H9 (cell line): Measurements from ENCODE around the gene PITPNM1. TPM values are rescaled to one million over a fixed set of nuclear protein-coding genes. Genes with fewer than 3 reads are reported as not detected.

ENCODE experiments used
- DNase-seq: peaks from one replicate; pipeline ENCODE4 v3.0.0-alpha.2; 2017
- H2AFZ ChIP-seq: one replicate; pipeline ENCODE4 v1.6.1; 2013; ENCODE audit warnings: mild to moderate bottlenecking, low read length, control low read depth, moderate library complexity
- H2AK5ac ChIP-seq: 2 replicates; pipeline ENCODE4 v1.6.1; 2013; ENCODE audit warnings: low read length, control low read depth, mixed read lengths; ENCODE audit not compliant: insufficient read length
- H2BK120ac ChIP-seq: one replicate; pipeline ENCODE4 v1.6.1; 2013; ENCODE audit warnings: low read depth, mild to moderate bottlenecking, low read length, control low read depth, inconsistent platforms; ENCODE audit not compliant: poor library complexity, severe bottlenecking
- H2BK12ac ChIP-seq: 2 replicates; pipeline ENCODE4 v1.6.1; 2013; ENCODE audit warnings: low read length, control low read depth, mixed read lengths, low read depth; ENCODE audit not compliant: insufficient read length
- H2BK15ac ChIP-seq: 2 replicates; pipeline ENCODE4 v1.6.1; 2013; ENCODE audit warnings: low read depth, low read length, control low read depth
- H2BK20ac ChIP-seq: one replicate; pipeline ENCODE4 v1.6.1; 2013; ENCODE audit warnings: low read depth, mild to moderate bottlenecking, low read length, control low read depth, inconsistent platforms; ENCODE audit not compliant: poor library complexity, severe bottlenecking
- H2BK5ac ChIP-seq: 2 replicates; pipeline ENCODE4 v1.6.1; 2013; ENCODE audit warnings: low read length, control low read depth, mixed read lengths; ENCODE audit not compliant: insufficient read length
- H3K14ac ChIP-seq: 2 replicates; pipeline ENCODE4 v1.6.1; 2013; ENCODE audit warnings: low read length, control low read depth; ENCODE audit not compliant: insufficient read depth
- H3K18ac ChIP-seq: 2 replicates; pipeline ENCODE4 v1.6.1; 2013; ENCODE audit warnings: low read depth, mild to moderate bottlenecking, mixed read lengths, low read length, control low read depth; ENCODE audit not compliant: insufficient read length
- H3K23ac ChIP-seq: 2 replicates; pipeline ENCODE4 v1.6.1; 2013; ENCODE audit warnings: low read length, control low read depth, mixed read lengths, low read depth; ENCODE audit not compliant: insufficient read length
- H3K23me2 ChIP-seq: 2 replicates; pipeline ENCODE4 v1.6.1; 2013; ENCODE audit warnings: low read depth, mild to moderate bottlenecking, mixed read lengths, low read length, control low read depth; ENCODE audit not compliant: insufficient read length, poor library complexity, severe bottlenecking
- H3K27ac ChIP-seq: 2 replicates; pipeline ENCODE4 v1.5.1; 2013; ENCODE audit warnings: low read length, control low read depth, mixed read lengths, low read depth; ENCODE audit not compliant: insufficient read length
- H3K27me3 ChIP-seq: 2 replicates; pipeline ENCODE4 v1.6.1; 2013; ENCODE audit warnings: low read length, control low read depth, inconsistent platforms; ENCODE audit not compliant: insufficient read depth
- H3K4ac ChIP-seq: 2 replicates; pipeline ENCODE4 v1.6.1; 2013; ENCODE audit warnings: low read depth, mild to moderate bottlenecking, control low read depth, inconsistent platforms, low read length, moderate library complexity
- H3K4me1 ChIP-seq: 2 replicates; pipeline ENCODE4 v1.6.1; 2013; ENCODE audit warnings: low read length, control low read depth, inconsistent platforms; ENCODE audit not compliant: insufficient read depth
- H3K4me2 ChIP-seq: 2 replicates; pipeline ENCODE4 v1.6.1; 2013; ENCODE audit warnings: low read length, control low read depth, mixed read lengths; ENCODE audit not compliant: insufficient read length, insufficient read depth
- H3K56ac ChIP-seq: 2 replicates; pipeline ENCODE4 v1.6.1; 2013; ENCODE audit warnings: low read depth, mild to moderate bottlenecking, mixed read lengths, low read length, control low read depth; ENCODE audit not compliant: insufficient read length
- H3K79me1 ChIP-seq: 2 replicates; pipeline ENCODE4 v1.6.1; 2013; ENCODE audit warnings: low read depth, mild to moderate bottlenecking, moderate library complexity, low read length, control low read depth, inconsistent platforms; ENCODE audit not compliant: insufficient read depth, poor library complexity, severe bottlenecking
- H3K79me2 ChIP-seq: 2 replicates; pipeline ENCODE4 v1.6.1; 2013; ENCODE audit warnings: low read length, control low read depth, inconsistent platforms; ENCODE audit not compliant: insufficient read depth
- H3K9ac ChIP-seq: 2 replicates; pipeline ENCODE4 v1.6.1; 2013; ENCODE audit warnings: low read length, control low read depth, mixed read lengths; ENCODE audit not compliant: insufficient read length; ENCODE audit errors: extremely low read depth
- H3K9me3 ChIP-seq: one replicate; pipeline ENCODE4 v1.6.1; 2013; ENCODE audit warnings: low read depth, low read length, inconsistent platforms; ENCODE audit not compliant: control insufficient read depth
- H3T11ph ChIP-seq: one replicate; pipeline ENCODE4 v1.6.1; 2013; ENCODE audit warnings: mild to moderate bottlenecking, low read length, control low read depth, inconsistent platforms
- H4K20me1 ChIP-seq: one replicate; pipeline ENCODE4 v1.6.1; 2013; ENCODE audit not compliant: control insufficient read depth, insufficient read length, insufficient read depth
- H4K5ac ChIP-seq: 2 replicates; pipeline ENCODE4 v1.6.1; 2013; ENCODE audit warnings: low read depth, mild to moderate bottlenecking, mixed read lengths, low read length, control low read depth; ENCODE audit not compliant: insufficient read length
- H4K8ac ChIP-seq: replicated peaks from 2 replicates; pipeline ENCODE4 v1.6.1; 2013; ENCODE audit warnings: low read length, control low read depth, mixed read lengths, low read depth; ENCODE audit not compliant: insufficient read length
- H4K91ac ChIP-seq: 2 replicates; pipeline ENCODE4 v1.6.1; 2013; ENCODE audit warnings: low read depth, mild to moderate bottlenecking, moderate library complexity, mixed read lengths, low read length, control low read depth; ENCODE audit not compliant: insufficient read length
- H3K27ac Mint-ChIP-seq, 3 experiments: 2 replicates in 2 of 3; 3 replicates in 1 of 3; pipeline ENCODE4 v1.8.0; 2020 to 2021; ENCODE audit warnings: mixed read lengths in 3 of 3, mild to moderate bottlenecking in 1 of 3, moderate library complexity in 1 of 3
- H3K27me3 Mint-ChIP-seq: 2 replicates; pipeline ENCODE4 v1.8.0; 2021; ENCODE audit warnings: low read depth, mild to moderate bottlenecking, moderate library complexity, mixed read lengths
- H3K36me3 Mint-ChIP-seq, 3 experiments: 2 replicates in 2 of 3; 3 replicates in 1 of 3; pipeline ENCODE4 v1.8.0; 2020 to 2021; ENCODE audit warnings: low read depth in 3 of 3, mixed read lengths in 3 of 3; ENCODE audit not compliant: insufficient read depth in 1 of 3
- H3K4me1 Mint-ChIP-seq, 2 experiments: 2 replicates each; pipeline ENCODE4 v1.8.0; 2020; ENCODE audit warnings: mixed read lengths in 2 of 2
- H3K4me3 Mint-ChIP-seq, 2 experiments: 2 replicates in 1 of 2; 3 replicates in 1 of 2; pipeline ENCODE4 v1.8.0; 2020 to 2021; ENCODE audit warnings: mild to moderate bottlenecking in 2 of 2, mixed read lengths in 2 of 2, moderate library complexity in 1 of 2
- H3K9me3 Mint-ChIP-seq, 2 experiments: 2 replicates in 1 of 2; 3 replicates in 1 of 2; pipeline ENCODE4 v1.8.0; 2020; ENCODE audit warnings: mild to moderate bottlenecking in 2 of 2, mixed read lengths in 2 of 2, moderate library complexity in 1 of 2
- CTCF ChIP-seq: fragments of 200-600 bp; sonication (generic); conservative IDR thresholded peaks from 3 replicates; pipeline ENCODE4 v1.8.0; 2021; ENCODE audit warnings: antibody characterized with exemption, mild to moderate bottlenecking
- WGBS: extraction: QIAGEN DNeasy Blood & Tissue Kit; methylation state at CpG from one replicate; pipeline ENCODE4 v1.1.7; 2013; ENCODE audit warnings: missing lambda C conversion rate, low lambda C conversion rate, mixed read lengths; ENCODE audit not compliant: insufficient read length; ENCODE audit errors: extremely low coverage; 5-methylcytosine and 5-hydroxymethylcytosine counted together
- total RNA-seq: library from RNA; stranded (reverse); gene quantifications from 2 replicates; pipeline ENCODE4 v1.2.1, GENCODE V29; 2021

The PITPNM1 gene
- total RNA-seq, 1 experiment from 2014 or later = 43.5 TPM

GRCh38 chr11:67448220-67448609 lies 56.9 kb downstream of the PITPNM1 start:
- no peak for DNase-seq
- no peak overlapping the region for H3K56ac ChIP-seq
- H2BK12ac ChIP-seq = no peak overlapping the region
- H3K9me3 ChIP-seq = no peaks in the 10 kb centered on the region
- no peak overlapping the region for H4K91ac ChIP-seq
- no peak overlapping the region for H3K18ac ChIP-seq
- no peak overlapping the region for H2BK20ac ChIP-seq
- no peak overlapping the region for H4K5ac ChIP-seq
- no peak overlapping the region for H4K8ac ChIP-seq
- H3K79me1 ChIP-seq = no peaks in the 10 kb centered on the region
- H3K27ac Mint-ChIP-seq = no peak overlapping the region
- H3K9ac ChIP-seq = no peak overlapping the region
- no peak overlapping the region for H2BK5ac ChIP-seq
- no peaks in the 10 kb centered on the region for H3K23me2 ChIP-seq
- H3K36me3 Mint-ChIP-seq = no peaks in the 10 kb centered on the region; a peak in 1 of 7 replicates
- no peak overlapping the region for H3T11ph ChIP-seq
- no peak overlapping the region for H2BK120ac ChIP-seq
- no peak overlapping the region for H3K4me3 Mint-ChIP-seq
- no CpG with 5 or more reads among the region's 7 CpGs for WGBS
- H3K14ac ChIP-seq = no peak overlapping the region
- H4K20me1 ChIP-seq = no peaks in the 10 kb centered on the region
- H3K4me1 ChIP-seq = no peaks in the 10 kb centered on the region
- H3K4ac ChIP-seq = no peak overlapping the region
- H3K9me3 Mint-ChIP-seq = no peaks in the 10 kb centered on the region
- TF ChIP-seq CTCF = no peak
- no peak overlapping the region for H2BK15ac ChIP-seq
- H3K27ac ChIP-seq = no peak overlapping the region
- peaks cover 15% of the 10 kb centered on the region for H3K27me3 Mint-ChIP-seq
- H3K27me3 ChIP-seq = no peaks in the 10 kb centered on the region
- no peaks in the 10 kb centered on the region for H3K79me2 ChIP-seq
- no peak overlapping the region for H2AFZ ChIP-seq
- no peak overlapping the region for H3K23ac ChIP-seq
- H3K4me2 ChIP-seq = no peak overlapping the region
- H3K4me1 Mint-ChIP-seq = 0 out of 4 replicates have a peak, but pooled peaks cover 2 to 7% of the 10 kb centered on the region in 2 experiments
- H2AK5ac ChIP-seq = no peak overlapping the region
